Urinary bladder (tissue), 4 donors: ENCODE results near the gene CRABP1. TPM values are rescaled to one million over a fixed set of nuclear protein-coding genes. Genes with fewer than 3 reads are reported as not detected.

ENCODE experiments used
- DNase-seq: peaks from one replicate; pipeline ENCODE4 v3.0.0-alpha.2; 2015; ENCODE audit errors: extremely low spot score
- H3K27ac ChIP-seq: one replicate; pipeline ENCODE4 v1.5.1; 2013; ENCODE audit warnings: low read depth, mild to moderate bottlenecking, moderate library complexity
- H3K36me3 ChIP-seq: one replicate; pipeline ENCODE4 v1.6.1; 2013; ENCODE audit warnings: mild to moderate bottlenecking, moderate library complexity; ENCODE audit not compliant: insufficient read depth
- H3K4me1 ChIP-seq: one replicate; pipeline ENCODE4 v1.6.1; 2013; ENCODE audit warnings: mild to moderate bottlenecking, moderate library complexity; ENCODE audit not compliant: insufficient read depth
- H3K4me3 ChIP-seq: one replicate; pipeline ENCODE4 v1.5.1; 2013; ENCODE audit warnings: low read depth, low read length
- WGBS: extraction: QIAGEN DNeasy Blood & Tissue Kit; methylation state at CpG from one replicate; pipeline ENCODE4 v1.1.7; 2013; 5-methylcytosine and 5-hydroxymethylcytosine counted together
- polyA plus RNA-seq: library from polyadenylated mRNA; stranded (reverse); fragments of 200-250 nt; gene quantifications from one replicate; pipeline ENCODE4 v1.2.3, GENCODE V29; 2013
- total RNA-seq: library from RNA; depleted of rRNA; stranded (reverse); fragments of >200 nt; gene quantifications from one replicate; pipeline ENCODE4 v1.2.3, GENCODE V29; 2014
- donor health status: healthy with polysubstance abuse.
- donor health status: healthy.

The CRABP1 gene
- total and polyA plus RNA-seq, 2 donors = 0.20 to 5.9 TPM

GRCh38 chr15:78345396-78346125 is 5.4 kb downstream of the CRABP1 start:
- Histone ChIP-seq H3K27ac (no peak overlapping the region), H3K36me3 (no peaks in the 10 kb centered on the region), H3K4me3 (no peak overlapping the region), H3K4me1 (no peaks in the 10 kb centered on the region)
- WGBS = 84% methylated on average over 9 of the region's 9 CpGs
- DNase-seq = no peak

GRCh38 chr15:78347586-78348543 is 7.7 kb downstream of the CRABP1 start:
- H3K4me1 ChIP-seq = no peaks in the 10 kb centered on the region
- H3K27ac ChIP-seq = no peak overlapping the region
- no peak overlapping the region for H3K4me3 ChIP-seq
- 50% methylated on average over 17 of the region's 17 CpGs for WGBS
- DNase-seq = peak; percentile 59
- H3K36me3 ChIP-seq = no peaks in the 10 kb centered on the region

DNA sequence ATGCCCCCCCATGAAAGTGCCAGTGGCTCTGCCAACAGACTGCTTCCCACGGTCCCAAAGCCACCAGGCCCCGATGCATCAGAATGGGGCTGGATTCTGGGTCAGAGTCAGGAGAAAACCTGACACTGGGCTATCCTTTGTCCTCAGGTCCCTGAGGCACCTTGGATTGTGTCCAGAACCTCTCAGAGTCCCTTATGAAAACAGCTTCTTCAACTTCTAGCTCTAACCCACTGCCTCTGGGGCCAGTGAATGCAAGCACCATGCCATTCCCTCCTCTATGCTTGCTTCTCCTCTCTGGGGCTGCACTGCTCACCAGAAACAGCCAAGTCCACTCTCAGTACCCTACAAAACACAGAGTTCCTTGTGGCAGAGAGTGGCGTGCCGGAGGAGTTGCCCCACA is 9.9 kb downstream of the CRABP1 start:
- no peaks in the 10 kb centered on the region for H3K36me3 ChIP-seq
- H3K4me1 ChIP-seq = no peaks in the 10 kb centered on the region
- no peak for DNase-seq
- H3K4me3 ChIP-seq = no peak overlapping the region
- H3K27ac ChIP-seq = no peak overlapping the region
- 69% methylated on average over 4 of the region's 4 CpGs for WGBS

DNA sequence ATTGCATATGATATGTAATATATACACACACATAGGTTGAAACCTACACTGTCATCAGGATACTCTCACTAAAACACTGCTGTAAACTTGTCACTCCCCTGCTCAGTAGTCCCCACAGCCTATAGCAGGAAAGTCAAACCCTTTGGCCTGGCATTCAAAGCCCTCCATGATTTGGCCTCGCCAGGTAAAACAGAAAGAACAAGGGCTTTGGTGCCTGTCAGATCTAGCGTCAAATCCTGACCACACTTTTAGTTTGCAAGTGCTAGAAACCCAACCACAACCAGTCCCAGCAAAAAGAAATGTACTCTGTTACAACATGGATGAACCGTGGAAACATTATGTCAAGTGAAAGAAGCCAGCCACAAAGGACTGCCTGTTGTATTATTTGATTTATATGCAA is 11.4 kb downstream of the CRABP1 start:
- DNase-seq = no peak
- H3K4me3 ChIP-seq = no peak overlapping the region
- H3K4me1 ChIP-seq = no peaks in the 10 kb centered on the region
- WGBS = 87% methylated on average over 3 of the region's 3 CpGs
- no peak overlapping the region for H3K27ac ChIP-seq
- H3K36me3 ChIP-seq = no peaks in the 10 kb centered on the region

DNA sequence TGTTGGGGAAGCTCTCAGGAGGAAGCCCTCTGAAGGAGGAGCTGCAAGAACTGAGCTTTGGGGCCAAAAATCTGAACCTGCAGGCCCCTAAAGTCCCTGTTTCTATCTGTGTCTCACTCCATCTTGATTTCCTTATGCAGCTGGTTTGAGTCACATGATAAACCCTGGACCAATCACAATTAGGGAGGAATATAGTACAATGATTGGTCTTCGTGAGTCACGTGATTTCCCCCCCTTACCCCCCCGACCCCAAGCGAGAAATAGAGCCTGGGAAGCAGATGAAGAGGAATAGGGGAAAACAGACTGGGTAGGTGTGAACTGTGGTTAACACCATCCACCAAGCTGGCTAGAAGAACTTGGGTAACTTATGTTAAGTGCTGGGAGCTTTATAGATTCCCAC is 12.9 kb downstream of the CRABP1 start:
- H3K36me3 ChIP-seq = no peaks in the 10 kb centered on the region
- 66% methylated on average over 4 of the region's 4 CpGs for WGBS
- DNase-seq = no peak
- no peak overlapping the region for H3K27ac ChIP-seq
- H3K4me3 ChIP-seq = no peak overlapping the region
- H3K4me1 ChIP-seq = no peaks in the 10 kb centered on the region

DNA sequence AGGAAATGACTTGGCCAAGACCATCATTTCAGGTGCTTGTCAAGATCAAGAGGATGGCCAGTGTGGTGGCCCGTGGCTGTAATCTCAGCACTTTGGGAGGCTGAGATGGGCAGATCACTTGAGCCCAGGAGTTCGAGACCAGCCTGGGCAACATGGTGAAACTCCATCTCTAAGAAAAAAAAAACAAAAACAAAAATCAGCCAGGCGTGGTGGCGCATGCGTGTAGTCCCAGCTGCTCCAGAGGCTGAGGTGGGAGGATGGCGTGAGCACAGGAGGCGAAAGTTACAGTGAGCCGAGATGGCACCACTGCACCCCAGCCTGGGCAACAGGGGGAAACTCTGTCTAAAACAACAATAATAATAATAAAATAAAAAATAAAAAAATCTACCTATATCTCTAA is 15.0 kb downstream of the CRABP1 start:
- H3K4me3 ChIP-seq = no peak overlapping the region
- no peaks in the 10 kb centered on the region for H3K4me1 ChIP-seq
- no peaks in the 10 kb centered on the region for H3K36me3 ChIP-seq
- 86% methylated on average over 8 of the region's 8 CpGs for WGBS
- DNase-seq = no peak
- H3K27ac ChIP-seq = no peak overlapping the region

- 42% methylated on average over 6 of the region's 6 CpGs for WGBS
These were observed 18.1 kb downstream of the CRABP1 start for GRCh38 chr15:78358102-78358870.

DNA sequence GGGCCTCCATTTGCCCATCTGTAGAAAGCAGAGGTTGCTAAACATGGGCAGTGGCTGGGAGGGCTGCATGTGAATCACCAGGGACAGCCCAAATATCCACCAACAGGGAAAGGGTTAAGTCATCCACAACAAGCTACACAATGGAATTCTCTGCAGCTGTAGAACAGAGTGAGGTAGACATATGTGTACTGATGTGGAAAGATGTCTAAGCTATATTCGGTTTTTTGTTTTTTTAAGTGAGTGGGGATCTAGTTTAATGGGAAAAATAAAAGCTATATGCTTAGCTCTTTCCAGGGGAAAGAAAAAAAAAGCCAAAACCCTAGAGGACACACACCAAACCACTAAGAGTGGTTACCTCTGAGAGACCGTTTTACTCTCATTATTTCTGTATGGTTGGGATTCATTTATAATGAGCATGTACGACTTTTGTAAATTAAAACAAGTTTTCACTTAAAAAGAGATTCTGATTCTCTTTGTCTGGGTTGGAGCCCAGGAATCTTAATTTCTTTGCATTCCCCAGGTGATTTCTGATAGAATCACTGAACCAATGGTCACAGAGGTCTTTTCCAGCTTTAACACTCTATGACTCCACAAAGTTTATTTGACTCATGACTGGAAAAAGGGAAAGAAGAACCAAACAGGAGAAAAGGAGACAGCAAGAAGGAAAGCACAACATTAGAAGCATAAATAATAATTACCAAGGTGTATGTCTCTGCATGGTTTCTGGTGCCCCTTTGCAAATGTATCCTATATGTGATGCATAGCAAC is 19.1 kb downstream of the CRABP1 start:
- H3K4me1 ChIP-seq = no peaks in the 10 kb centered on the region
- DNase-seq = no peak
- H3K4me3 ChIP-seq = no peak overlapping the region
- 61% methylated on average over 3 of the region's 3 CpGs for WGBS
- H3K27ac ChIP-seq = no peak overlapping the region
- no peaks in the 10 kb centered on the region for H3K36me3 ChIP-seq

More at GRCh38 chr15:78358102-78358870, 18.1 kb downstream of the CRABP1 start:
- Histone ChIP-seq H3K27ac (no peak overlapping the region), H3K4me3 (no peak overlapping the region), H3K36me3 (no peaks in the 10 kb centered on the region), H3K4me1 (no peaks in the 10 kb centered on the region)
- no peak for DNase-seq

GRCh38 chr15:78360367-78360801 is 20.2 kb downstream of the CRABP1 start:
- Histone ChIP-seq H3K4me1 (no peaks in the 10 kb centered on the region), H3K27ac (no peak overlapping the region), H3K4me3 (no peak overlapping the region), H3K36me3 (no peaks in the 10 kb centered on the region)
- WGBS = 42% methylated on average over 6 of the region's 6 CpGs
- DNase-seq = no peak

GRCh38 chr15:78360958-78361718 is 21.0 kb downstream of the CRABP1 start:
- 76% methylated on average over 8 of the region's 8 CpGs for WGBS
- Histone ChIP-seq H3K4me1 (no peaks in the 10 kb centered on the region), H3K4me3 (no peak overlapping the region), H3K27ac (no peak overlapping the region), H3K36me3 (no peaks in the 10 kb centered on the region)
- no peak for DNase-seq

- Histone ChIP-seq H3K27ac (no peak overlapping the region), H3K36me3 (no peaks in the 10 kb centered on the region), H3K4me1 (no peaks in the 10 kb centered on the region), H3K4me3 (no peak overlapping the region)
- 91% methylated on average over 6 of the region's 6 CpGs for WGBS
- DNase-seq = no peak
These were observed 21.8 kb downstream of the CRABP1 start for GRCh38 chr15:78361771-78362506.
